ENCODE measurements around the gene FBXO10.
"Not testable (repeated sequence)": the region's sequence is repeated elsewhere in the genome, so short reads cannot be mapped to it uniquely, and the experiment has no call there.

The FBXO10 gene, protein sequence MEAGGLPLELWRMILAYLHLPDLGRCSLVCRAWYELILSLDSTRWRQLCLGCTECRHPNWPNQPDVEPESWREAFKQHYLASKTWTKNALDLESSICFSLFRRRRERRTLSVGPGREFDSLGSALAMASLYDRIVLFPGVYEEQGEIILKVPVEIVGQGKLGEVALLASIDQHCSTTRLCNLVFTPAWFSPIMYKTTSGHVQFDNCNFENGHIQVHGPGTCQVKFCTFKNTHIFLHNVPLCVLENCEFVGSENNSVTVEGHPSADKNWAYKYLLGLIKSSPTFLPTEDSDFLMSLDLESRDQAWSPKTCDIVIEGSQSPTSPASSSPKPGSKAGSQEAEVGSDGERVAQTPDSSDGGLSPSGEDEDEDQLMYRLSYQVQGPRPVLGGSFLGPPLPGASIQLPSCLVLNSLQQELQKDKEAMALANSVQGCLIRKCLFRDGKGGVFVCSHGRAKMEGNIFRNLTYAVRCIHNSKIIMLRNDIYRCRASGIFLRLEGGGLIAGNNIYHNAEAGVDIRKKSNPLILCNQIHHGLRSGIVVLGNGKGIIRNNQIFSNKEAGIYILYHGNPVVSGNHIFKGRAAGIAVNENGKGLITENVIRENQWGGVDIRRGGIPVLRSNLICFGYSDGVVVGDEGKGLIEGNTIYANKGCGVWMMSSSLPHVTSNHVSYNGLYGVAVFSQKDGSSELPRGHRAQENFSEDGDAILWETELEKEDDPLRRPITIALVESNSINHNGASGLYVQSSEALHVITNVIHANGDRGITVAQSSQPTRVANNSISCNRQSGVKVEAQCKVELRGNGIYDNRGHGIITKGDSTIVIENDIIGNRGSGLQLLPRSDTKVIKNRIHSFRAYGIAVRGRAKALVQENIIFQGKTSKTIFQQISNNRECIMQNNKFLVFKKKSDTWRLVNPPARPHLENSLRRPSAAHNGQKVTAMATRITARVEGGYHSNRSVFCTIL

DNA sequence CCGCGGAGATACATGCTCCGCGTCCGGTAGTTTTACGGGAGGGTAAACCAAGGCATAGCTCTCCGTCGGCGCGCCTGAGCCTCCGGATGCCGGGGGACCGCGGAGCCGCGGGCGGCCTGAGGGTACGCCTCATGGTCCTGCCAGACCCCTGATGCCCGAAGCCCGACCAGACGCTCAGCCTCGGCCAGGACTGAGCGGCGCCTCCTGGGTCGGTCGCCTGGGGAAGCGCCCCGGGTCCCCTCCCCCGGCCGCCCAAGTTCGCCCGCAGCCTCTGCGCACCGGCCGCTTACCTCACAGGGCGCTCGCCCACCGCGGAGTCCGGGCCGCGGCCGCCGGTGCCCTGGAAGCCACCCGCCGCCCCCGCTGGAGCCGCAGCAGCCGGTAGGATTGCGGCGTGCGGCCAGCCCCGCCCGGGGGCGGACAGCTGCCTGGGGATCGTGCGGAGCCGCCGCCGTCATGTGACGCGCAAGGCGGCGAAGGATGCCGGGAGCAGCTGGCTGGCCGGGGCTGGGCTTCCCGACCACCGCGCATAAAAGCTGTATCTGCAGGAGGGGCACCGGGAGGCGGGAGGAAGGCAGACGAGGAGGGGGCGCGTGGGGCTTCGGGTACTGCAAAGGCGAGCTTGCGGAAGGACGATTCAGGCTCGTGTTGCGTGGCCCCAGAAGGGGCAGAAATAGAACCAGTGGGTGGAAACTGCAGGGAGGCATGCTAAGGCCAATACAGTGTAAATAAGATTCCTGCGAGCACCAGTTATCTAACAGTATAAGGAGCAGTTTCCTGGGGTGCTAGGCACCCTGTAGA, at the start of gene FBXO10:
FBXO10 (minus strand) TSS at position 460 of the 801 bp plus-strand sequence. CDS start 34,612 bp downstream, outside the sequence.
- in situ Hi-C loops (cut with MboI; ENCODE audit: low sequenced_read_pairs) = loop anchor here (25.0 kb wide), 1 partner anchor 786 kb away; no protein-coding TSS in a partner anchor

DNA sequence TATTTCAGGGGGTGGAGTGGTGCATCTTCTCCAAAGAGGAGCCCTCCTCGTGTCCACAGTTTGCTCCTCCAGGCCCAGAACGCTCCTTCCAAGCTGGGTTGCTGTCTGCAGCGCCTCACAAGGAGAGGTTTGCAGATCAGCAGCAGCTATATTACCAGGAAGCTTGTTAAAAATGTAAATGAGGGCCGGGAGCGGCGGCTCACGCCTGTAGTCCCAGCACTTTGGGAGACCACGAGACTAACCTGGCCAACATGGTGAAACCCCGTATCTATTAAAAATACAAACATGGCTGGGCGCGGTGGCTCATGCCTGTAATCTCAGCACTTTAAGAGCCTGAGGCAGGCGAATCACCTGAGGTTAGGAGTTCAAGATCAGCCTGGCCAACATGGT, 49.6 kb upstream of the FBXO10 start:
- in situ Hi-C loops (cut with MboI; ENCODE audit: low sequenced_read_pairs) = no loop called here

DNA sequence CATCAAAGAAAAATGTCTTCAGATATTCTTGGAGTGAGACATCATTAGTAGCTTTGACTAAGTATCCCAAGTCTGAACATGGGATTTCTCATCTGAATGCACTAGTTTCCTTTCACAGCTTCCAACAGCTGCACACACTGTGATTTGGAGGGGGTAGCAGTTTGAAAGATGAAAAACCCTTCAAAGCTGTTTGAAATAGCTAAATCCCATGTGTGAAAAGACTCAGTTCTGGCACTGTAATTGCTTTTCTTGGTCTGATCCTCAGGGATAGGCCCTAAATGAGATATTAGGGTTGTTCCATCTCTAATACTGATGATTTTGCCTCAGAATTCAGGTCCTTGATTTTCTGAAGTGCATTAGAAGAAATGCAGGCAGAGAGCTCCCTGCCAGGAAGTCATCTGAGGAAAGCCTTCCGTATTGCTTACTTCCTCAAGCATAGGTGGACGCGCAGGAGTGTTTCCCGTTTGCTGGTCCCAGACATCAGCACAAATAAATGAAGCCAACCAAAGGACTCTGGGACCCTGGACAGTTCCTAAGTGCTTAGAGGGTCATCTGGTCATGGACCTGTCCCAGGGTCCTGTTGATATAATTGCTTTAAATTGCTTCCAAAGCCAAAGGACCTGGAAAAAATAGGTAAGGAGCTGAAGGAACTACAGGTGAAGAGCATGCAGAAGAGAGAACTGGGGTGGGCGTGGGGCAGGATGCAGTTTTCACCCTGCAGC, 49.0 kb upstream of the FBXO10 start:
- in situ Hi-C loops (cut with MboI; ENCODE audit: low sequenced_read_pairs) = no loop called here

DNA sequence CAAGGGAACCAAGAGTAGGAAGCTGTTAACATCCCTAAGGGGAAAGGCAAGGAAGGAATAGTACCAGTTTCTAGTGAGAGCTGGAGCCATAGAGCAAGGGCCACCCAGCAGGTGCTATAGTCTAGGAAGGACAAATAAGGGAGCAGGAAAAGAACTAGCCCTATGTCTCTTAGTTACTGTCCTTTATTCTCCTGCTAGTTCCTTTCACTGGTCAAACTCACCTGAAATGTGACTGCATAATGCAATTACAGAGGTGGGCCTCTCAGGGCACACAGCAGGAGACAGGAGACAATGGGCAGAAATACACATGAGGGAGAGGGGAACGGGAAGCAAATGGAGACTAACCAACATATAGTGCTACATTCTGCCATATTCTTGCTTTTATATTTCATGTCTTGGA, 47.9 kb upstream of the FBXO10 start:
- in situ Hi-C loops (cut with MboI; ENCODE audit: low sequenced_read_pairs) = no loop called here

DNA sequence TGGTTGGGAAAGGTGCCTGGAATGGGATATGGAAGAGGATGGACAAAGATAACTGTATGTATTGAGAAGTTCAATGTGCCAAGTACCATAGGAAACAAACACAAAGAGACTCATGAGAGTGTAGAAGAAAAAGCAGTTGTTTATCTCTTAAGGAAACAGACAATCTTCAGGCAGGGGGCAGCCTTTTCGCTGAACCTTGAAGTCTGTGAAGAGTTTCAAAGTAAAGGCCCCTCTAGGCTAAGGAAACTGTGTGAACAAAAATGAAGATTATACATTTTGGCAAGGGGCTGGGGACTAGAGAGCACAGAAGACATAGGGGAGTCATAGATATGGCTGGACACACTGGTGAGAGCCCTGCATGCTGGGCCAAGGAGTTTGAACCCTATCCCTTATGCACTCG, 47.1 kb upstream of the FBXO10 start:
- in situ Hi-C loops (cut with MboI; ENCODE audit: low sequenced_read_pairs) = no loop called here

DNA sequence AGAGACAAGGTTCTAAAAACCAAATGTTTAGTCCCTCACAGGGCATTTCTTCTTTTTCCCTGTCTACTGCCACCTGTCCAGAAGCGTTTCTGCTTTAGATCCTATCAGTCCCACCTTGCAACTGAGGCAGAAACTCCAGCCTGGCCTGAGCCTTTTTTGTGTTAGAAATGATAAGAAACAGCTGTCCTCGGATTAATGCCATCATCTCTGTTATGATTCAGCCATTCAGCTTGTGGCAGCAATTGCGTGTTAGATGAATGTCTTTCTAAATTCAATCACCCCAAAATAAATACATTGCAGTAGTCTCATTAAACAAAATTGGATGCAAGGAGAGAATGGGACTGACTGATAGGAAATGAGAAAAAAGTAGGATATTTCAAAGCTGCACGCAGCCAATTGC, 46.3 kb upstream of the FBXO10 start:
- in situ Hi-C loops (cut with MboI; ENCODE audit: low sequenced_read_pairs) = no loop called here

DNA sequence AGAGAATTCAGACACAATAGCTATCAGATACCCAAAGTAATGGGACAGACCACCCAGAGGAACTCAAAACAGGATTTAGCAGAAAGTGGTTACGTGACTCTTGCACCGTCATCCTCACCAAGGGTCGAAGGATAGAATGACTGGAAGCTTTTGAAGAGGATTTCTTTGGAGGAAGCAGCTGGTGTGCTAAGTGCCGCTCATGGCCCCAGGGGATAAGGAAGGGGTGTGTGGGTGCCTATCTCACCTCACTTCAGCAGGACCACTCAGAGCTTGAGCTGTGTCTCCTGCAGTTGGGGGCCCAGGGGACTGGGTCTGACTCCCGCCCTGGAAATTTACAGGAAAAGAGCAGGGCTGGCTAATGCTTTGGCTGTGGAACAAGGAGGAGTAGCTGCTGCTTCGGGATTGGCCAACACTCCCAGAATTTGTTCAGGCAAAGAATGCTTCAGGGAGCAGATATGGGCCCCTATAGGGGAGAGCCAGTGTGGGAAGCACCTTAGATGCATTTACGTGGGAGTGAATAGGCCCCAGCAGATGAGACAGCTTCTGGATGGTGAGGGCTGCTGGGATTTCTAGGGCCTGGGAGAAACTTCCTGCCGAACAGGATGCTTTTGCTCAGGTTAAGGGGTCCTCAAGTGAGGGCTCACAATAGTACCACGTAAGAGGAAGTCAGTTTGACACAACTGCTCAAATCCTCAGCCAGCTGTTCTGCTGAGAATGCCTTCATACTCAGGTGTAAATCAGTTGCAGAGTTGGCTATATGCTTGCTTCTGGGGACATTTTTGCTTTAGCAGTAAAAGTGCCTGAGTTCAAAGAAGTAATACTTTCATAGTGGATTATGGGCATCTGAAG, 45.3 kb upstream of the FBXO10 start:
- in situ Hi-C loops (cut with MboI; ENCODE audit: low sequenced_read_pairs) = no loop called here

DNA sequence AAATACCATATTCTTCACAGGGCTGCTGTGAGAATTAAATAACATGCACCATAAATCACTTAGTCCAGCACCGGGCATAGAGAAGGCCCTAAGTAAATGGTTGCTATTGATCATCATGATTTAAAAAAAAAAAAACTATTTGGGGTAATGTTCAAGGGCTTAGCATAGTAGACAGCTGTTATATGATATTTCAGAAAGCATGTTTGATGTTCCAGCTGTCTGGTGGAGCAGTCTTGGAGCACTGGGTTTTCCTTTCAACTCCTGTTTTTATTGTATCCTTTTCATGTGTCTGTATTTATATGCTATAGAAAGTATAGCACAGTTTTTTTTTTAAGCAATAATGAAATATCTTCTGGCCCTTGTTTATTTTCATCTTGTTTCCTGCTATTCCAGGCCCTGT, 44.2 kb upstream of the FBXO10 start:
- in situ Hi-C loops (cut with MboI; ENCODE audit: low sequenced_read_pairs) = no loop called here

DNA sequence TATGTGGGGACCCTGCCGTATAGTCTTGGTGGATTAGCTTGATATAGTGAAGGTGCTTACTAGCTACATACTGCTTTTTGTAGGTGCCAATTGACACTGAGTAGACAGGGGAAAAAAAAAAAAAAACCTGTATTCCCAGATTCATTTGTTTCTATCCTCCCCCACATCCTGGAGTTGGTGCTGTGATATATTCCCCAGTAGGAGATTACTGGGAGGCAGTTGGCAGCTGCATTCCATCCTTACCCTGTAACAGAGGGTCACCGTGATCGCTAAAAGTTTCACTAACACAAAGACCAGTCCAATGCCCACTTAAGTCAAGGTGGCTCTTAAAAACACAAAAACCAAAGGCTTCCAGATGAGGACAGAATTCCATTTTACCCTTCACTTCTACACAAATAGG, 43.6 kb upstream of the FBXO10 start:
- in situ Hi-C loops (cut with MboI; ENCODE audit: low sequenced_read_pairs) = no loop called here

DNA sequence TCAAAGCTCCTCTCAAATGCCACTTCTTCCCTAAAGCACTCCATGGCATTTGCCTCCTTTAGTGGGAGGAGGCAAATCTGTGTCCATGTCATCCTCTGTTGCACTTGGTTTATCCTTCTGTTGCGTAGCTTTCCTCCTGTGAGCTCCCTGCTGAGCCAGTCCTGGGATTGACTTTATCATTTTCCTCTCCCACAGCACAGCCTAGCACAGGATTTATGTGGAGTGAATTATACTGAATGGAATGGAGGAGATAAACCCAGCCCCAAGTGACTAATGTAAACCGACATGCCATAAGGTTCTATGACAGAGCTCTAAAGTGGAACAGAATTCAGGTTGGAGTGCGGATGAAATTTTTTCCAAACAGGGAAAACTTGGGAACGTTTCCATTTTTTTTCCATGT, 42.6 kb upstream of the FBXO10 start:
- in situ Hi-C loops (cut with MboI; ENCODE audit: low sequenced_read_pairs) = no loop called here

DNA sequence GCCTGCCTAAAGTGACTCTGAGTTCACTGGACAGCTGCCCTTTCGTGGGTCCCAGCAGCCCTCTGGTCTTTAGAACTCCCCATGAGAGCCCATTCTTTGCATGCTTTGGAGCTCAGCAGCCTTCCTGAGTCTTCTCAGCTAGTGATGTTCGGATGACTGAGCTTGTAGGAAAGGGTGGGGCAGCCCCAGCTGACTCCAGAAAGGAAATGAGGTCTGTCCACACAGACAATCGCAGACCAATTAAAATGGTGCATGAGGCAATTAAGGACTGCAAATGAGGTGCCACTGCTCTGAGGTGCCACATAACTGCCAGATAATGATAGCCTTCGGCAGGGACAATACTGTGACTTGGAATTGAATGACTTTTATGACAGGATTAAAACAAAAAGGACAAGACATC, 41.7 kb upstream of the FBXO10 start:
- in situ Hi-C loops (cut with MboI; ENCODE audit: low sequenced_read_pairs) = no loop called here

DNA sequence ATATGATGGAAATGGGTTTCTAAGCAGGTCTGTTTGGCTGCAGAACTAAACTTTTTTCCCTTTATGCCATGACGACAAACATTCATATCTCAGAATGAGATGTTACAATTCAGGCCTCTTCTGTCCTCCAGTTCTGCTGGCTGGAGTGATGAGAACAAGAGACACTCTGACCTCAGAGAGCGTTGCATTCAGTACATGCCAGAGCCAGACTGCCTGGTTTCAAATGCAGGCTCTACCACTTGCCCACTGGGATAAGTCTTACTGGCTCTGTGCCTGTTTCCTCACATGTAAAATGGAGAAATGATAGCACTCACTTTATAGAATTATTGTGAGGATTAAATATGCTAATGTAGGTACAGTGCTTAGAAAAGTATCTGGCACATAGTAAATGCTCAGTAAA, 41.0 kb upstream of the FBXO10 start:
- in situ Hi-C loops (cut with MboI; ENCODE audit: low sequenced_read_pairs) = no loop called here

DNA sequence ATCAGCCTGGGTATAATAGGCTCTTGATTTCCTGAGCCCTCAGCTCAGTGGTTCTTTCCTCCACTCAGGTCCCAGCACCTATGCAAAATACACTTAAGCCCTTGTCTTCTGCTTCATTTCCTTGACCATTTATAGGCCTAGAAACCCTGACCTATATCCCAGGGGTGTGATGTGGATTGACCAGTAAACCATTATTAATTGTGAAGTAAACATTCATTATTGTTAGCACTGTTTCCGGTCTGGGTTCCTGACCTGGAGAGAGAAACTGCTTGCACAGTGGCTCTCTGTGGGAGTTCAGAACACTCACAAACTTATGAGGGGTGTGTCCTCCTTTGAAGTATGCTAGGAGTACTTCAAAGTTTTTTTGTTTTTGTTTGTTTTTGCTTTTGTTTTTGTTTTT, 35.8 kb upstream of the FBXO10 start:
- in situ Hi-C loops (cut with MboI; ENCODE audit: low sequenced_read_pairs) = no loop called here

DNA sequence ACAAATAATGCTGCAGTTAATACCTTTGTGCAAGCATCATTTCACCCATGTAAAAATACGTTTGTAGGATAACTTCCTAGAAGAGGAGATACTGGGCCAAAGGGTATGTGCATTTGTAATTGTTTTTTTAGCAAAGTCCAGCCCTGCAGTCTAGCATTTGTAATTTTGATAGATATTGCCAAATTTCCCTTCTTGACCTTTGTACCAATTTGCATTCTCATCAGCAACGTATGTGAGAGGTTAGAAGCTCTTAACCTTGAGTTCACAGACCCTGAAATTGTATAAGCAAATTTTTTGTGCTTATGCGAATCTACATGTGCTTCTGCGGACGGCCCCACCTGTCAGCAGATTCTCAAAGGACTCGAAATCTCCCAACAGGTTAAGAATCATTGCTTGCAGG, 34.8 kb upstream of the FBXO10 start:
- in situ Hi-C loops (cut with MboI; ENCODE audit: low sequenced_read_pairs) = no loop called here

DNA sequence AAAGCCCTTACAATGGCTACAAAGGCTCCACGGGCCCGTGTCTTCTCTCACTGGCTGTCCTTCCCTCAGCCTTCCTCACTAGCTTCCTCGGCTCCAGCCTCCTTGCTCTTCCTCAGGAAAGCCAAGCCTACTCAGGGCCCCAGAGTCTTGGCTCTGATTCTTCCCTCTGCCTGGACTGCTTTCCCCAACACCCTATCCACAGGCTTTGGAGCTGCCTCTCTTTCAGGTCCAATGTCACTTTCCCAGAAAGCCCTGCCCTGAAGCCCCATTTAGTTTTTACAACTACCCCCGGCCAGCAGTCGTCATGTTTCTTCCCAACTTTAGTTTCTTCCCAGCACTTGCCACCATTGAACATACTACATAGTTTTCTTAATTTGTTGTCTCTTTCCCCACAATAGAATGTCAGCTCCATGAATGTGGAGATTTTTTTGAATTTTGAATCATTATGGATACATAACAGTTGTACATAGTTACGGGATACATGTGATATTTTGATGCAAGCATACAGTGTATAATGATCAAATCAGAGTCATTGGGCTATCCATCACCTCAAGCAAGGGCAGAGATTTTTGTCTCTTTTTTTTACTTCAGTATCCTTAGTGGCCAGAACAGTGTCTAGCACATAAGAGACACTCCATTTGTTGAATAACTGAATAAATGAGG, 33.7 kb upstream of the FBXO10 start:
- in situ Hi-C loops (cut with MboI; ENCODE audit: low sequenced_read_pairs) = no loop called here

DNA sequence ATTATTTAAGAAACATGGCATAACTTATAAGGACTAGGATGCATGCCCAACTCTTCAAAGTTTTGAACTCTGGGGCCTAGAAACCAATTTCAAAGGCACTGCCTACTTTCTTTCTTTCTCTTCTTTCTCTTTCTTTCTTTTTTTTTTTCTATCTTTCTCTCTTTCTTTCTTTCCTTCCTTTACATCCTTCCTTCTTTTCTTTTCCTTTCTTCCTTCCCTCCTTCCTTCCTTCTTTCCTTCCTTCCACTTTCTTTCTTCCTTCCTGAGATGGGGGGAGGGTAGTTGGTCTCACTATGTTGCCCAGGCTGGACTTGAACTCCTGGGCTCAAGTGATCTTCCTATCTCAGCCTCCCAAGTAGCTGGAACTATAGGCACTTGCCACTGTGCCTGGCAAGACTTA, 32.1 kb upstream of the FBXO10 start:
- in situ Hi-C loops (cut with MboI; ENCODE audit: low sequenced_read_pairs) = no loop called here

DNA sequence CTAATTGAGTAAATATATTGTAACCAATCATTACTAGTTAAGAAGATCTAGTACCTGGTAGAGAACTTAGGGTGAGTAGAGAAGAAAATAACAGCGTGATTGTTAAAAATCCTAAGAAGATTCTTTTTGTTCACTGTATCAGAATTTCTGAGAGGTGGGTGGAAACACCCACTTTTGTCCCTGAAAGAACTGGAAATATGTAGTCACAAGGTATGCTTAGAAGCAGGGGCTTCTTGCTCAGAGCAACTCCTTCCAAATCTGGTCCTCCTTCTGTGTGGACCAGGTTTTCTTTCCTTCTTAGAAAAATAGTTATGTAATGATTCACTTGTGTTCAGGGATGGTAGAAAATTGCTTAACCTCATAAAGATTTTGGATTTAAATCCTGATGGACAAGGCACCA, 28.1 kb upstream of the FBXO10 start:
- in situ Hi-C loops (cut with MboI; ENCODE audit: low sequenced_read_pairs) = no loop called here

DNA sequence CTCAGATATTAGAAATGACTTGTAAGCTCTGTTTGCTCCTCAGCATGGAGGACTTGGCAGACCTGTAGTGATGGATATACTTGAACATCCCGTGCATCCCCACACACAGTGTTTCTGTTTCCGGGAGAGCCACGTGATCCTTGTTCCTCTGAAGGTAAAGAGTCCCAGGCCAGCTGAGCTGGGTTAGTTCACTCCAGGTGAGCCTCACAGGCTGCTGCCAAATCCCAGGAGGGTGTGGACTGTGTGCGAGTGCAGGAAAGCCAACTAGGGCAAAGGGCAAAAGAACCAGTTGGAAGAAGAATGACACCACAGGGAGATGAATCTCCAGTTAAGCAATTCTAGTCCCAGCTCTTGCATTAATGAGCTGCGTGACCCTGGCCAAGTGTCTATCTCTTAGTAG, 26.6 kb upstream of the FBXO10 start:
- in situ Hi-C loops (cut with MboI; ENCODE audit: low sequenced_read_pairs) = no loop called here

DNA sequence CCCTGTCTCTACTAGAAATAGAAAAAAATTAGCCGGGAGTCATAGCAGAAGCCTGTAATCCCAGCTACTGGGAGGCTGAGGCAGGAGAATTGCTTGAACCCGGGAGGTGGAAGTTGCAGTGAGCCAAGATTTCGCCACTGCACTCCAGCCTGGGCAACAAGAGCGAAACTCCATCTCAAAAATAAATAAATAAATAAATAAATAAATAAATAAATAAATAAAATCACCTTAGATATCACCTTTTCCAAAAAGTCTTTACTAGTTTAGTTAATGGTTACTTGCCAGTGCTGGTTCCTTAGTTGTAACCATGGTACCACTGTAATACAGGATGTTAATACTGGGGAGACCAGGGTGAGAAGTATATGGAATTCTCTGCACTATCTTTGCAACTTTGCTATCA, 25.9 kb upstream of the FBXO10 start:
- in situ Hi-C loops (cut with MboI; ENCODE audit: low sequenced_read_pairs) = not testable (repeated sequence)
